Hindlimb muscle (tissue), 1 donor: ENCODE data around the gene DTNB. TPM values are rescaled to one million over a fixed set of nuclear protein-coding genes. Genes with fewer than 3 reads are reported as not detected.
"Not testable (repeated sequence)": the region's sequence is repeated elsewhere in the genome, so short reads cannot be mapped to it uniquely, and the experiment has no call there.

Experiments used
- DNase-seq: peaks from one replicate; pipeline ENCODE4 v3.0.0-alpha.2; 2013
- polyA plus RNA-seq: library from polyadenylated mRNA; unstranded; fragments of 120-200 nt; gene quantifications from one replicate; pipeline ENCODE4 v1.2.1, GENCODE V29; 2013; ENCODE audit not compliant: insufficient read length

DTNB gene
- polyA plus RNA-seq, 1 donor = 4.7 TPM

- no peak for DNase-seq
Observed at GRCh38 chr2:25411753-25412152, 261.6 kb downstream of the DTNB start.

GRCh38 chr2:25411281-25411680 lies 262.1 kb downstream of the DTNB start:
- no peak for DNase-seq

- no peak for DNase-seq
Observed at GRCh38 chr2:25410370-25410769, 263.0 kb downstream of the DTNB start.

- no peak for DNase-seq
Observed at GRCh38 chr2:25409468-25409867, 263.9 kb downstream of the DTNB start.

GRCh38 chr2:25409044-25409443 lies 264.3 kb downstream of the DTNB start:
- no peak for DNase-seq

- DNase-seq = no peak
Observed at GRCh38 chr2:25405611-25406295, 267.6 kb downstream of the DTNB start.

GRCh38 chr2:25403120-25403760 lies 270.1 kb downstream of the DTNB start:
- not testable (repeated sequence) for DNase-seq

- no peak for DNase-seq
Observed at GRCh38 chr2:25402477-25402876, 270.9 kb downstream of the DTNB start.

GRCh38 chr2:25401307-25402026 lies 271.9 kb downstream of the DTNB start:
- DNase-seq = no peak

- no peak for DNase-seq
Observed at GRCh38 chr2:25400576-25401216, 272.7 kb downstream of the DTNB start.

- DNase-seq = no peak
Observed at GRCh38 chr2:25400169-25400568, 273.2 kb downstream of the DTNB start.

GRCh38 chr2:25398534-25398933 lies 274.8 kb downstream of the DTNB start:
- DNase-seq = no peak

- DNase-seq = no peak
Observed at GRCh38 chr2:25397777-25398176, 275.6 kb downstream of the DTNB start.

- no peak for DNase-seq
Observed at GRCh38 chr2:25389161-25389560, 284.2 kb downstream of the DTNB start.

- no peak for DNase-seq
Observed at GRCh38 chr2:25388491-25388890, 284.9 kb downstream of the DTNB start.

- DNase-seq = no peak
Observed at GRCh38 chr2:25387876-25388449, 285.4 kb downstream of the DTNB start.

GRCh38 chr2:25386971-25387875 lies 286.2 kb downstream of the DTNB start:
- no peak for DNase-seq

GRCh38 chr2:25385910-25386309 lies 287.5 kb downstream of the DTNB start:
- no peak for DNase-seq

GRCh38 chr2:25383806-25384205 lies 289.6 kb downstream of the DTNB start:
- no peak for DNase-seq

- DNase-seq = no peak
Observed at GRCh38 chr2:25381502-25381901, 291.9 kb downstream of the DTNB start.

GRCh38 chr2:25380586-25381375 lies 292.6 kb downstream of the DTNB start:
- peak; percentile 40 for DNase-seq
